K562 (cell line): ENCODE measurements around the gene ZNHIT1. TPM values are rescaled to one million over a fixed set of nuclear protein-coding genes. Genes with fewer than 3 reads are reported as not detected.

ENCODE experiments used
- ATAC-seq: fragments of 200-7000 bp; cut with Tn5 transposase; 3 replicates; pipeline ENCODE4 v1.9.1; 2020; ENCODE audit warnings: moderate library complexity
- BruUV-seq: library from RNA; stranded (reverse); fragments of 400-500 nt; replicated peaks from 2 replicates; lab custom pipeline; 2021; lab: Mats Ljungman, UMichigan
- CTCF ChIA-PET: fragments of 300-600 bp; formaldehyde crosslinking; extraction: SDS; loops from one replicate; lab custom pipeline; 2021; ENCODE audit warnings: low intra/inter-chr PET ratio; lab: Yijun Ruan, JAX
- POLR2A ChIA-PET: fragments of 300-600, 350-650 bp; sonication (Branson Sonifier 250); formaldehyde crosslinking; extraction: SDS; loops from one replicate; lab custom pipeline; 2021; ENCODE audit warnings: antibody characterized with exemption, inconsistent platforms; lab: Yijun Ruan, JAX
- DNase-seq, 4 experiments: peaks; one replicate each; pipeline versions ENCODE4 v3.0.0 to v3.0.0-alpha.2; 2011 to 2018; ENCODE audit warnings: low spot score in 3 of 4, mixed read lengths in 3 of 4; ENCODE audit errors: extremely low read depth in 1 of 4
- FAIRE-seq: peaks from 2 replicates; lab custom pipeline; 2011; peaks lifted over from hg19 to GRCh38; lab: Jason Lieb, UNC
- H2AFZ ChIP-seq: 2 replicates; pipeline ENCODE4 v1.6.0; 2011; ENCODE audit warnings: low read depth, low read length, control low read depth, inconsistent platforms
- H3K27ac ChIP-seq: fragments of 200-600 bp; 3 replicates; pipeline ENCODE4 v1.8.0; 2011; ENCODE audit warnings: low read depth, mild to moderate bottlenecking, control low read depth, inconsistent platforms, low read length, moderate library complexity, mixed read lengths; ENCODE audit errors: extremely low read depth
- H3K27me3 ChIP-seq, 2 experiments: fragments of 300-600 bp in 1 of 2; 2 replicates in 1 of 2; 3 replicates in 1 of 2; pipeline versions ENCODE4 v1.6.0 to v1.8.0; 2011; ENCODE audit warnings: inconsistent platforms in 2 of 2, low read length in 2 of 2, mild to moderate bottlenecking in 1 of 2, mixed read lengths in 1 of 2, moderate library complexity in 1 of 2; ENCODE audit not compliant: control insufficient read depth in 2 of 2, insufficient read depth in 2 of 2
- H3K36me3 ChIP-seq: fragments of 300-600 bp; 3 replicates; pipeline ENCODE4 v1.8.0; 2011; ENCODE audit warnings: mild to moderate bottlenecking, low read length, inconsistent platforms; ENCODE audit not compliant: control insufficient read depth, insufficient read depth
- H3K4me1 ChIP-seq, 2 experiments: fragments of 200-600 bp in 1 of 2; replicated peaks in 1 of 2; 2 replicates in 1 of 2; 3 replicates in 1 of 2; pipeline versions ENCODE4 v1.5.1 to v1.8.0; 2011; ENCODE audit warnings: inconsistent platforms in 2 of 2, low read length in 2 of 2, mild to moderate bottlenecking in 1 of 2, mixed read lengths in 1 of 2, moderate library complexity in 1 of 2; ENCODE audit not compliant: control insufficient read depth in 2 of 2, insufficient read depth in 2 of 2
- H3K4me2 ChIP-seq: 2 replicates; pipeline ENCODE4 v1.6.1; 2011; ENCODE audit warnings: low read length, control low read depth, inconsistent platforms, mixed read lengths; ENCODE audit not compliant: insufficient read depth
- H3K4me3 ChIP-seq: fragments of 200-600 bp; sonication (generic), shearing (Covaris generic); 2 replicates; pipeline ENCODE4 v1.5.1; 2016; ENCODE audit warnings: control low read depth, inconsistent platforms
- H3K79me2 ChIP-seq: fragments of 200-600 bp; 3 replicates; pipeline ENCODE4 v1.8.0; 2011; ENCODE audit warnings: low read length, inconsistent platforms; ENCODE audit not compliant: control insufficient read depth, insufficient read depth
- H3K9ac ChIP-seq, 2 experiments: 2 replicates each; pipeline versions ENCODE4 v1.6.0 to v1.6.1; 2011; ENCODE audit warnings: low read depth in 2 of 2, low read length in 2 of 2, control low read depth in 1 of 2, inconsistent platforms in 1 of 2, mild to moderate bottlenecking in 1 of 2, mixed read lengths in 1 of 2; ENCODE audit not compliant: insufficient read depth in 1 of 2
- H3K9me1 ChIP-seq: one replicate; pipeline ENCODE4 v1.6.0; 2011; ENCODE audit warnings: inconsistent platforms, mild to moderate bottlenecking, low read length, moderate library complexity; ENCODE audit not compliant: control insufficient read depth, insufficient read depth
- H3K9me3 ChIP-seq: replicated peaks from 2 replicates; pipeline ENCODE4 v1.5.1; 2011; ENCODE audit warnings: low read depth, low read length, inconsistent platforms; ENCODE audit not compliant: control insufficient read depth, insufficient read depth
- H4K20me1 ChIP-seq: replicated peaks from 2 replicates; pipeline ENCODE4 v1.6.1; 2011; ENCODE audit warnings: low read length, inconsistent platforms, mixed read lengths; ENCODE audit not compliant: control insufficient read depth, insufficient read depth
- ARNT ChIP-seq, 2 experiments: fragments of 450-650 bp; IDR thresholded peaks; 2 replicates each; pipeline ENCODE4 v1.6.1; 2016; ENCODE audit warnings: mild to moderate bottlenecking in 1 of 2
- BRD9 ChIP-seq: fragments of 450-650 bp; IDR thresholded peaks from 2 replicates; pipeline ENCODE4 v1.6.1; 2018; ENCODE audit warnings: low read depth; ENCODE audit not compliant: partially characterized antibody
- CHD1 ChIP-seq: fragments of 200-600 bp; sonication (generic); IDR thresholded peaks from one replicate; pipeline ENCODE4 v1.6.1; 2012; ENCODE audit warnings: mild to moderate bottlenecking, moderate library complexity, low read length, inconsistent platforms
- ELK1 ChIP-seq: sonication (generic); formaldehyde crosslinking; IDR thresholded peaks from 2 replicates; pipeline ENCODE4 v1.8.1; 2022; ENCODE audit warnings: missing genetic modification reagents
- GATA2 ChIP-seq: sonication (generic); formaldehyde crosslinking; IDR thresholded peaks from 2 replicates; pipeline ENCODE4 v1.4.0; 2020; ENCODE audit warnings: mild to moderate bottlenecking, missing genetic modification reagents
- NELFE ChIP-seq: IDR thresholded peaks from 2 replicates; pipeline ENCODE4 v1.6.1; 2011; ENCODE audit warnings: mild to moderate bottlenecking; ENCODE audit not compliant: insufficient read depth, insufficient read length
- NFE2L1 ChIP-seq: fragments of 450-650 bp; IDR thresholded peaks from 2 replicates; pipeline ENCODE4 v1.6.1; 2016; ENCODE audit warnings: missing genetic modification characterization, low read depth, mild to moderate bottlenecking, missing compliant biosample characterization, moderate library complexity, borderline replicate concordance
- POLR2G ChIP-seq: fragments of 200-400 bp; formaldehyde crosslinking; IDR thresholded peaks from 2 replicates; pipeline ENCODE4 v1.6.1; 2017; ENCODE audit warnings: low read depth, mild to moderate bottlenecking, antibody characterized with exemption, low read length, moderate library complexity
- RB1 ChIP-seq: fragments of 450-650 bp; IDR thresholded peaks from 2 replicates; pipeline ENCODE4 v1.6.1; 2017; ENCODE audit warnings: low read depth, mild to moderate bottlenecking
- RBFOX2 ChIP-seq: fragments of 200-400 bp; formaldehyde crosslinking; IDR thresholded peaks from 2 replicates; pipeline ENCODE4 v1.6.1; 2017; ENCODE audit warnings: low read depth, mild to moderate bottlenecking, low read length, moderate library complexity
- TCF7L2 ChIP-seq: fragments of 150-350 bp; IDR thresholded peaks from 2 replicates; pipeline ENCODE4 v1.6.1; 2016; ENCODE audit warnings: low read depth, mild to moderate bottlenecking, low read length, moderate library complexity
- ZEB2 ChIP-seq: fragments of 450-650 bp; IDR thresholded peaks from 2 replicates; pipeline ENCODE4 v1.6.1; 2016
- ZNF695 ChIP-seq: fragments of 450-650 bp; formaldehyde crosslinking; IDR thresholded peaks from 2 replicates; pipeline ENCODE4 v1.4.0; 2020; ENCODE audit warnings: mild to moderate bottlenecking, moderate library complexity
- WGBS: fragments of 100-300 bp; shearing (Covaris generic); methylation state at CpG from one replicate; pipeline ENCODE4 v1.1.6; 2016; ENCODE audit warnings: low coverage, mixed read lengths; ENCODE audit not compliant: insufficient coverage; ENCODE audit errors: missing lambda C conversion rate; 5-methylcytosine and 5-hydroxymethylcytosine counted together
- in situ Hi-C: fragments of 300-500 bp; cut with MboI; formaldehyde crosslinking; loops from 4 replicates; pipeline ENCODE4 v1.15.0; 2018; ENCODE audit warnings: inconsistent platforms, mixed read lengths
- intact Hi-C: fragments of 100-400 bp; cut with micrococcal nuclease; formaldehyde crosslinking; loops from 2 replicates; pipeline ENCODE4 v1.14.2; 2022
- polyA plus RNA-seq, 8 experiments: library from polyadenylated mRNA; depleted of rRNA in 4 of 8; stranded (reverse) in 5 of 8; unstranded in 3 of 8; fragments of >200 nt; fragmentation: Nextera tagmentation in 2 of 8; fragmentation: Illumina TruSeq in 1 of 8; extraction: Ambion mirVana in 2 of 8; extraction: Trizol in 1 of 8; gene quantifications; 2 replicates each; pipeline versions ENCODE4 v1.2.1 to v1.2.3, GENCODE V29; 2011 to 2014; ENCODE audit warnings: inconsistent platforms in 1 of 8, missing spikeins in 1 of 8
- total RNA-seq, 7 experiments: library from RNA; depleted of rRNA in 6 of 7; stranded (reverse); fragments of >200 nt in 6 of 7; fragmentation: Illumina TruSeq in 2 of 7; extraction: Trizol in 2 of 7; gene quantifications; 2 replicates each; pipeline versions ENCODE4 v1.2.1 to v1.2.3, GENCODE V29; 2011 to 2021; ENCODE audit warnings: low replicate concordance in 1 of 7

The ZNHIT1 gene
- total and polyA plus RNA-seq, 9 of the 15 experiments (the other 6 are each of a cell fraction or from before 2014, with no cell fraction given): 6.4 to 162 (median 70.1) TPM

GRCh38 chr7:101223528-101223927 is 5.6 kb downstream of the ZNHIT1 start:
- Histone ChIP-seq H3K27ac (no peak overlapping the region), H3K79me2 (peaks cover 24% of the 10 kb centered on the region), H3K9me1 (peaks cover 9% of the 10 kb centered on the region), H4K20me1 (no peaks in the 10 kb centered on the region), H2AFZ (no peak overlapping the region), H3K4me1 (peaks cover 13 to 24% of the 10 kb centered on the region in 2 experiments; a peak in 4 of 5 replicates), H3K36me3 (peaks cover 45% of the 10 kb centered on the region; the same call in 2 of the 3 replicates), H3K4me3 (no peak overlapping the region), H3K4me2 (no peak overlapping the region), H3K9me3 (no peaks in the 10 kb centered on the region), H3K27me3 (no peaks in the 10 kb centered on the region), H3K9ac (no peak overlapping the region)
- CTCF ChIA-PET: no interaction called here
- ATAC-seq (no peak), FAIRE-seq (no peak), DNase-seq (no peak)
- POLR2A ChIA-PET: interaction anchor here (1.0 to 1.3 kb wide), 2 partner anchors 13 to 18 kb away, joined by 3 to 4 read pairs; no protein-coding TSS in a partner anchor
- BruUV-seq: no TSS peak
- WGBS: 95% methylated on average over 10 of the region's 15 CpGs
- TF ChIP-seq CHD1 (no peak), ARNT (IDR thresholded peaks at IDR 0.05) (no peak), ZEB2 (no peak), NFE2L1 (no peak), NELFE (no peak), RBFOX2 (0 out of 2 replicates have a peak, but pooled peaks have one; percentile 16), BRD9 (no peak), ZNF695 (no peak), TCF7L2 (no peak), RB1 (no peak), ELK1 (no peak), POLR2G (0 out of 2 replicates have a peak, but pooled peaks have one; percentile 28), GATA2 (CRISPR knock-in tag) (no peak)
- in situ Hi-C loops: no loop called here
- intact Hi-C loops: no loop called here
